Measurements from ENCODE around the gene CAMK2A.

Gene CAMK2A

GRCh38 chr5:150289551-150290390, at the start of gene CAMK2A:
Gene CAMK2A, minus strand, starts transcription at chr5:150289773. Its CDS starts 148 bp downstream, at chr5:150289625.
- Mint-ChIP-seq H3K27ac (no peak within 1 kb of the TSS), H3K4me1 (no peaks in the 10 kb centered on the region), H3K9me3 (no peaks in the 10 kb centered on the region), H3K4me3 (no peak within 1 kb of the TSS), H3K27me3 (peaks cover 3% of the 10 kb centered on the region), H3K36me3 (ENCODE audit: low read depth) (no peaks in the 10 kb centered on the region)
- ATAC-seq: no peak
- DNase-seq: no peak

GRCh38 chr5:150339165-150339564, 49.6 kb upstream of the CAMK2A start:
- DNase-seq (no peak), ATAC-seq (no peak)
- Mint-ChIP-seq H3K36me3 (ENCODE audit: low read depth) (no peaks in the 10 kb centered on the region), H3K27me3 (peaks cover 1% of the 10 kb centered on the region), H3K9me3 (no peaks in the 10 kb centered on the region), H3K4me1 (peaks cover 18% of the 10 kb centered on the region), H3K27ac (no peak overlapping the region), H3K4me3 (no peak overlapping the region)

- ATAC-seq (no peak), DNase-seq (no peak)
- H3K27me3 Mint-ChIP-seq: peaks cover 1% of the 10 kb centered on the region
- H3K9me3 Mint-ChIP-seq: no peaks in the 10 kb centered on the region
- no peaks in the 10 kb centered on the region for H3K36me3 Mint-ChIP-seq (ENCODE audit: low read depth)
- H3K27ac Mint-ChIP-seq: no peak overlapping the region
- peaks cover 18% of the 10 kb centered on the region for H3K4me1 Mint-ChIP-seq
- H3K4me3 Mint-ChIP-seq: no peak overlapping the region
Observed at GRCh38 chr5:150338546-150338945, 49.0 kb upstream of the CAMK2A start.

GRCh38 chr5:150335778-150336177, 46.2 kb upstream of the CAMK2A start:
- no peak for ATAC-seq

GRCh38 chr5:150333400-150333799, 43.8 kb upstream of the CAMK2A start:
- no peak for ATAC-seq

More at GRCh38 chr5:150335778-150336177, 46.2 kb upstream of the CAMK2A start:
- H3K27me3 Mint-ChIP-seq: no peaks in the 10 kb centered on the region
- H3K4me1 Mint-ChIP-seq: peaks cover 7% of the 10 kb centered on the region
- H3K9me3 Mint-ChIP-seq: no peaks in the 10 kb centered on the region
- no peak for DNase-seq
- H3K27ac Mint-ChIP-seq: no peak overlapping the region
- no peak overlapping the region for H3K4me3 Mint-ChIP-seq
- H3K36me3 Mint-ChIP-seq (ENCODE audit: low read depth): no peaks in the 10 kb centered on the region

GRCh38 chr5:150329881-150330876, 40.6 kb upstream of the CAMK2A start:
- no peaks in the 10 kb centered on the region for H3K36me3 Mint-ChIP-seq (ENCODE audit: low read depth)
- no peak overlapping the region for H3K4me3 Mint-ChIP-seq

More at GRCh38 chr5:150333400-150333799, 43.8 kb upstream of the CAMK2A start:
- no peaks in the 10 kb centered on the region for H3K27me3 Mint-ChIP-seq
- H3K9me3 Mint-ChIP-seq: no peaks in the 10 kb centered on the region
- H3K36me3 Mint-ChIP-seq (ENCODE audit: low read depth): no peaks in the 10 kb centered on the region
- no peak overlapping the region for H3K27ac Mint-ChIP-seq
- H3K4me3 Mint-ChIP-seq: no peak overlapping the region
- H3K4me1 Mint-ChIP-seq: no peaks in the 10 kb centered on the region
- no peak for DNase-seq

GRCh38 chr5:150329038-150329437, 39.5 kb upstream of the CAMK2A start:
- no peaks in the 10 kb centered on the region for H3K9me3 Mint-ChIP-seq
- ATAC-seq (no peak), DNase-seq (no peak)
- H3K27me3 Mint-ChIP-seq: peaks cover 4% of the 10 kb centered on the region
- no peaks in the 10 kb centered on the region for H3K4me1 Mint-ChIP-seq
- no peak overlapping the region for H3K27ac Mint-ChIP-seq
- H3K36me3 Mint-ChIP-seq (ENCODE audit: low read depth): no peaks in the 10 kb centered on the region
- H3K4me3 Mint-ChIP-seq: no peak overlapping the region

More at GRCh38 chr5:150329881-150330876, 40.6 kb upstream of the CAMK2A start:
- Mint-ChIP-seq H3K27ac (no peak overlapping the region), H3K27me3 (peaks cover 4% of the 10 kb centered on the region), H3K9me3 (no peaks in the 10 kb centered on the region), H3K4me1 (no peaks in the 10 kb centered on the region)
- ATAC-seq (no peak), DNase-seq (no peak)

- H3K27ac Mint-ChIP-seq: no peak overlapping the region
- H3K4me1 Mint-ChIP-seq: no peaks in the 10 kb centered on the region
- no peak for ATAC-seq
- no peak for DNase-seq
- no peak overlapping the region for H3K4me3 Mint-ChIP-seq
- no peaks in the 10 kb centered on the region for H3K36me3 Mint-ChIP-seq (ENCODE audit: low read depth)
- H3K9me3 Mint-ChIP-seq: no peaks in the 10 kb centered on the region
- peaks cover 4% of the 10 kb centered on the region for H3K27me3 Mint-ChIP-seq
Observed at GRCh38 chr5:150328515-150328914, 38.9 kb upstream of the CAMK2A start.

- DNase-seq (no peak), ATAC-seq (no peak)
- Mint-ChIP-seq H3K36me3 (ENCODE audit: low read depth) (no peaks in the 10 kb centered on the region), H3K4me3 (no peak overlapping the region), H3K9me3 (no peaks in the 10 kb centered on the region), H3K4me1 (peaks cover 3% of the 10 kb centered on the region), H3K27me3 (peaks cover 4% of the 10 kb centered on the region), H3K27ac (no peak overlapping the region)
Observed at GRCh38 chr5:150327139-150327538, 37.6 kb upstream of the CAMK2A start.

- peaks cover 4% of the 10 kb centered on the region for H3K27me3 Mint-ChIP-seq
- peaks cover 6% of the 10 kb centered on the region for H3K4me1 Mint-ChIP-seq
- H3K27ac Mint-ChIP-seq: no peak overlapping the region
- H3K9me3 Mint-ChIP-seq: no peaks in the 10 kb centered on the region
- DNase-seq: no peak
- H3K4me3 Mint-ChIP-seq: no peak overlapping the region
- no peaks in the 10 kb centered on the region for H3K36me3 Mint-ChIP-seq (ENCODE audit: low read depth)
- no peak for ATAC-seq
Observed at GRCh38 chr5:150326707-150327106, 37.1 kb upstream of the CAMK2A start.

- H3K4me3 Mint-ChIP-seq: no peak overlapping the region
- peaks cover 6% of the 10 kb centered on the region for H3K4me1 Mint-ChIP-seq
- no peaks in the 10 kb centered on the region for H3K9me3 Mint-ChIP-seq
- no peak for DNase-seq
- H3K27ac Mint-ChIP-seq: no peak overlapping the region
- ATAC-seq: no peak
- H3K36me3 Mint-ChIP-seq (ENCODE audit: low read depth): no peaks in the 10 kb centered on the region
- peaks cover 4% of the 10 kb centered on the region for H3K27me3 Mint-ChIP-seq
Observed at GRCh38 chr5:150325426-150325825, 35.9 kb upstream of the CAMK2A start.

GRCh38 chr5:150323819-150324218, 34.2 kb upstream of the CAMK2A start:
- H3K9me3 Mint-ChIP-seq: no peaks in the 10 kb centered on the region
- H3K4me1 Mint-ChIP-seq: peaks cover 6% of the 10 kb centered on the region
- no peak overlapping the region for H3K4me3 Mint-ChIP-seq
- H3K27me3 Mint-ChIP-seq: peaks cover 4% of the 10 kb centered on the region
- H3K36me3 Mint-ChIP-seq (ENCODE audit: low read depth): no peaks in the 10 kb centered on the region
- DNase-seq (no peak), ATAC-seq (no peak)
- H3K27ac Mint-ChIP-seq: no peak overlapping the region

- H3K9me3 Mint-ChIP-seq: no peaks in the 10 kb centered on the region
- no peak overlapping the region for H3K27ac Mint-ChIP-seq
- H3K4me3 Mint-ChIP-seq: no peak overlapping the region
- H3K4me1 Mint-ChIP-seq: peaks cover 6% of the 10 kb centered on the region
- DNase-seq: no peak
- H3K27me3 Mint-ChIP-seq: peaks cover 8% of the 10 kb centered on the region
- no peak for ATAC-seq
- no peaks in the 10 kb centered on the region for H3K36me3 Mint-ChIP-seq (ENCODE audit: low read depth)
Observed at GRCh38 chr5:150323092-150323491, 33.5 kb upstream of the CAMK2A start.

GRCh38 chr5:150322202-150322601, 32.6 kb upstream of the CAMK2A start:
- DNase-seq: no peak
- Mint-ChIP-seq H3K4me1 (peaks cover 10% of the 10 kb centered on the region), H3K4me3 (no peak overlapping the region), H3K27me3 (peaks cover 8% of the 10 kb centered on the region), H3K36me3 (ENCODE audit: low read depth) (no peaks in the 10 kb centered on the region), H3K27ac (peak overlapping the region; percentile 26), H3K9me3 (no peaks in the 10 kb centered on the region)
- ATAC-seq: no peak

Data from activated naive CD8-positive, alpha-beta T cell treated with anti-CD3 and anti-CD28 coated beads, Interleukin-2, amount 50 U/mL, for 24 hours (primary cell).